ENCODE results near the gene TMEM273. TPM values are rescaled to one million over a fixed set of nuclear protein-coding genes. Genes with fewer than 3 reads are reported as not detected.

TMEM273 gene
- polyA plus RNA-seq, 1 of the 3 experiments (the other 2 are of a cell fraction): not detected

GRCh38 chr10:49160110-49160509, 28.1 kb downstream of the TMEM273 start:
- Histone ChIP-seq H3K27me3 (ENCODE audit: insufficient read depth) (no peaks in the 10 kb centered on the region), H3K79me2 (ENCODE audit: insufficient read depth) (no peaks in the 10 kb centered on the region), H3K9me2 (no peaks in the 10 kb centered on the region), H3K27ac (ENCODE audit: low read depth in 2 of 2, low read length in 1 of 2) (no peak overlapping the region), H3K9me3 (no peaks in the 10 kb centered on the region), H2AFZ (ENCODE audit: low read depth) (no peak overlapping the region), H4K20me1 (ENCODE audit: insufficient read depth) (no peaks in the 10 kb centered on the region), H3K4me3 (ENCODE audit: low read depth in 2 of 2, low read length in 1 of 2) (no peak overlapping the region), H3K4me1 (ENCODE audit: control insufficient read depth in 1 of 2, insufficient read depth in 2 of 2, low read depth in 1 of 2, low read length in 1 of 2) (no peaks in the 10 kb centered on the region; a peak in 1 of 4 replicates), H3F3A (replicated peaks; ENCODE audit: insufficient read depth) (no peaks in the 10 kb centered on the region), H3K4me2 (no peak overlapping the region), H3K9ac (no peak overlapping the region), H3K36me3 (replicated peaks in 1 of 2; ENCODE audit: control insufficient read depth in 1 of 2, insufficient read depth in 2 of 2, low read length in 1 of 2) (no peaks in the 10 kb centered on the region)
- WGBS (ENCODE audit: low lambda C conversion rate): 22% methylated on average over 5 of the region's 5 CpGs
- DNase-seq: no peak
- POLR2A ChIA-PET: no interaction called here
- no peak for TF ChIP-seq MEF2A (IDR thresholded peaks at IDR 0.05; ENCODE audit: borderline replicate concordance, low read depth)
- no peak for TF ChIP-seq SMC3 (IDR thresholded peaks at IDR 0.05; ENCODE audit: low read depth, low read length)
- no peak for TF ChIP-seq SIN3A (IDR thresholded peaks at IDR 0.05; ENCODE audit: borderline replicate concordance, low read depth, low read length)
- TF ChIP-seq RAD21 (IDR thresholded peaks at IDR 0.05; ENCODE audit: low read length): no peak
- no peak for TF ChIP-seq CTCF (IDR thresholded peaks at IDR 0.05)
- no peak for TF ChIP-seq EZH2phosphoT487 (IDR thresholded peaks at IDR 0.05; ENCODE audit: borderline replicate concordance, low read depth)
- TF ChIP-seq JUND (IDR thresholded peaks at IDR 0.05): no peak
- TF ChIP-seq MAX (IDR thresholded peaks at IDR 0.05; ENCODE audit: low read depth): no peak
- CTCF ChIA-PET: interaction anchor here (1.1 kb wide), 1 partner anchor 9 kb away, joined by 3 read pairs; no protein-coding TSS in a partner anchor

GRCh38 chr10:49158915-49159314, 29.3 kb downstream of the TMEM273 start:
- H3K27me3 ChIP-seq (ENCODE audit: insufficient read depth): no peaks in the 10 kb centered on the region
- H4K20me1 ChIP-seq (ENCODE audit: insufficient read depth): no peaks in the 10 kb centered on the region
- H3K79me2 ChIP-seq (ENCODE audit: insufficient read depth): no peaks in the 10 kb centered on the region
- 21% methylated on average over 3 of the region's 3 CpGs for WGBS (ENCODE audit: low lambda C conversion rate)
- H3K9me3 ChIP-seq: no peaks in the 10 kb centered on the region
- H3K9me2 ChIP-seq: no peaks in the 10 kb centered on the region
- H3K4me3 ChIP-seq (ENCODE audit: low read depth in 2 of 2, low read length in 1 of 2): no peak overlapping the region
- DNase-seq: no peak
- peaks cover 0 to under 1% of the 10 kb centered on the region in 2 experiments; a peak in 1 of 4 replicates for H3K4me1 ChIP-seq (ENCODE audit: control insufficient read depth in 1 of 2, insufficient read depth in 2 of 2, low read depth in 1 of 2, low read length in 1 of 2)
- H3K4me2 ChIP-seq: no peak overlapping the region
- H3F3A ChIP-seq (replicated peaks; ENCODE audit: insufficient read depth): no peaks in the 10 kb centered on the region
- no peak overlapping the region for H3K9ac ChIP-seq
- H3K27ac ChIP-seq (ENCODE audit: low read depth in 2 of 2, low read length in 1 of 2): no peak overlapping the region
- ChIA-PET POLR2A (no interaction called here), CTCF (interaction anchor here (1.1 to 1.2 kb wide), 2 partner anchors 8 to 500 kb away, joined by 3 read pairs; no protein-coding TSS in a partner anchor)
- no peaks in the 10 kb centered on the region for H3K36me3 ChIP-seq (replicated peaks in 1 of 2; ENCODE audit: control insufficient read depth in 1 of 2, insufficient read depth in 2 of 2, low read length in 1 of 2)
- no peak overlapping the region for H2AFZ ChIP-seq (ENCODE audit: low read depth)
- TF ChIP-seq NFIC (IDR thresholded peaks at IDR 0.05; ENCODE audit: borderline replicate concordance) (no peak), POLR2AphosphoS5 (IDR thresholded peaks at IDR 0.05; ENCODE audit: low read depth, low read length) (no peak), MAX (IDR thresholded peaks at IDR 0.05; ENCODE audit: low read depth) (no peak), SMC3 (IDR thresholded peaks at IDR 0.05; ENCODE audit: low read depth, low read length) (no peak), CHD2 (IDR thresholded peaks at IDR 0.05; ENCODE audit: low read length, partially characterized antibody) (no peak), REST (IDR thresholded peaks at IDR 0.05; ENCODE audit: low read depth, low read length) (no peak), RXRA (IDR thresholded peaks at IDR 0.05; ENCODE audit: borderline replicate concordance, low read depth) (no peak), ZBTB33 (IDR thresholded peaks at IDR 0.05; ENCODE audit: borderline replicate concordance, low read depth) (no peak), CTCF (IDR thresholded peaks at IDR 0.05) (no peak), FOSL2 (IDR thresholded peaks at IDR 0.05; ENCODE audit: borderline replicate concordance, low read depth) (no peak)

Data from SK-N-SH (cell line).